ENCODE measurements around the gene ANKIB1. TPM values are rescaled to one million over a fixed set of nuclear protein-coding genes. Genes with fewer than 3 reads are reported as not detected.

ANKIB1 gene
- total RNA-seq, 2 donors from 2014 or later: 38.9 to 41.5 TPM

DNA sequence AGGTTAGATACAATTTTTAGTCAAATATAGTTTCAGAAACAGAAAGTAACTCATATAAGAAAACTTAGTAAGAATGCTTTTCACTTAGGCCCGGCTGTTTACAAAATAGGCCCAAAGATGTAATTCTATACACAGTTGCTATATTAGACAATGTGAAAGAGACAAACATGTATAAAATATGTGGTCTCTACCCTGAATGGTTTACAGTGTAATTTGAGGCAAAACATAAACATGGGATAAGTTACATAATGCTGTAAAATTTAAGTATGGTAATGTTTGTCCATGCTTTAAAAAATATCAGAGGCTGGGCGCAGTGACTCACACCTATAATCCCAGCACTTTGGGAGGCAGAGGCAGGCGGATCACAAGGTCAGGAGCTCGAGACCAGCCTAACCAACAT lies 18.8 kb upstream of the ANKIB1 start:
- no peak for DNase-seq
- H3K9ac ChIP-seq (ENCODE audit: low read depth in 2 of 2, low read length in 2 of 2): no peak overlapping the region
- H3K36me3 ChIP-seq: peaks cover 4% of the 10 kb centered on the region
- intact Hi-C loops (cut with DNase I): no loop called here
- no peaks in the 10 kb centered on the region for H3K9me3 ChIP-seq
- H3K27me3 ChIP-seq: no peaks in the 10 kb centered on the region
- TF ChIP-seq, protein P1, sequence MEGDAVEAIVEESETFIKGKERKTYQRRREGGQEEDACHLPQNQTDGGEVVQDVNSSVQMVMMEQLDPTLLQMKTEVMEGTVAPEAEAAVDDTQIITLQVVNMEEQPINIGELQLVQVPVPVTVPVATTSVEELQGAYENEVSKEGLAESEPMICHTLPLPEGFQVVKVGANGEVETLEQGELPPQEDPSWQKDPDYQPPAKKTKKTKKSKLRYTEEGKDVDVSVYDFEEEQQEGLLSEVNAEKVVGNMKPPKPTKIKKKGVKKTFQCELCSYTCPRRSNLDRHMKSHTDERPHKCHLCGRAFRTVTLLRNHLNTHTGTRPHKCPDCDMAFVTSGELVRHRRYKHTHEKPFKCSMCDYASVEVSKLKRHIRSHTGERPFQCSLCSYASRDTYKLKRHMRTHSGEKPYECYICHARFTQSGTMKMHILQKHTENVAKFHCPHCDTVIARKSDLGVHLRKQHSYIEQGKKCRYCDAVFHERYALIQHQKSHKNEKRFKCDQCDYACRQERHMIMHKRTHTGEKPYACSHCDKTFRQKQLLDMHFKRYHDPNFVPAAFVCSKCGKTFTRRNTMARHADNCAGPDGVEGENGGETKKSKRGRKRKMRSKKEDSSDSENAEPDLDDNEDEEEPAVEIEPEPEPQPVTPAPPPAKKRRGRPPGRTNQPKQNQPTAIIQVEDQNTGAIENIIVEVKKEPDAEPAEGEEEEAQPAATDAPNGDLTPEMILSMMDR (IDR thresholded peaks at IDR 0.05): no peak
- no peaks in the 10 kb centered on the region for H3K4me1 ChIP-seq
- H3K4me3 ChIP-seq: no peak overlapping the region
- no peak overlapping the region for H3K27ac ChIP-seq

DNA sequence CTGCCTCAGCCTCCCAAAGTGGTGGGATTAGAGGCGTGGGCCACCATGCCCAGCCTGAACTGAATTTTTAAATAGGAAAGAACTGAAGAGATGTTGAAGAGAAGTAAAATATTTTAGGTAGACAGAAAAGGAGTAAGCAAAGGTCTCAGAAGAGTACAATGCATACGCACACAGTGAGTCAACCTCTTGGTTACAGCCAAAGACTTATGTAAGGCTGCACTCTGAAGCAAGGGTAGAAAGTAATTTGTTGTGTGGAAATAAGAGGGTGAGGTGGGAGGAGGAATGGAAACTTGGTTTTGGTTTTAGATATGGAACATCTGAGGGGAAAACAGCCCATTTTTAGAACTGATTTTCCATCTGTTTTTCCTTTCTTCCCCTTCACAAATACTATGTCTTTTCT lies 17.7 kb upstream of the ANKIB1 start:
- intact Hi-C loops (cut with DNase I): no loop called here
- H3K36me3 ChIP-seq: no peaks in the 10 kb centered on the region
- H3K4me1 ChIP-seq: no peaks in the 10 kb centered on the region

DNA sequence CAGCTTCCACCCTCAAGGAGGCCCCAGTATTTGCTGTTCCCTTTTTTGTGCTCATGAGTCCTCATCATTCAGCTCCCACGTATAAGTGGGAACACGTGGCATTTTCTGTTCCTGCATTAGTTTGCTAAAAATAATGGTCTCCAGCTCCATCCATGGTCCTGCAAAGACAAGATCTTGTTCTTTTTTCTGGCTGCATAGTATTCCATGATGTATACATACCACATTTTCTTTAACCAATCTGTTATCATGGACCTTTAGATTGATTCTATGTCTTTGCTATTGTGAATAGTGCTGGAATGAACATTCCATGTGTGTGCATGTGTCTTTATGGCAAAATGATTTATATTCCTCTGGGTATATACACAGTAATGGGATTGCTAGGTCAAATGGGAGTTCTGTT lies 17.0 kb upstream of the ANKIB1 start:
- no peak overlapping the region for H3K9ac ChIP-seq (ENCODE audit: low read depth in 2 of 2, low read length in 2 of 2)
- no peaks in the 10 kb centered on the region for H3K27me3 ChIP-seq
- H3K27ac ChIP-seq: no peak overlapping the region
- intact Hi-C loops (cut with DNase I): no loop called here
- no peak overlapping the region for H3K4me3 ChIP-seq
- H3K9me3 ChIP-seq: no peaks in the 10 kb centered on the region
- TF ChIP-seq, protein P1 (IDR thresholded peaks at IDR 0.05): no peak
- H3K4me1 ChIP-seq: no peaks in the 10 kb centered on the region
- no peaks in the 10 kb centered on the region for H3K36me3 ChIP-seq
- DNase-seq: no peak

More for the DNA sequence above, 17.7 kb upstream of the ANKIB1 start:
- no peak overlapping the region for H3K4me3 ChIP-seq
- no peak overlapping the region for H3K9ac ChIP-seq (ENCODE audit: low read depth in 2 of 2, low read length in 2 of 2)
- DNase-seq: no peak
- no peaks in the 10 kb centered on the region for H3K27me3 ChIP-seq
- no peaks in the 10 kb centered on the region for H3K9me3 ChIP-seq
- no peak overlapping the region for H3K27ac ChIP-seq
- TF ChIP-seq, protein P1 (IDR thresholded peaks at IDR 0.05): no peak

DNA sequence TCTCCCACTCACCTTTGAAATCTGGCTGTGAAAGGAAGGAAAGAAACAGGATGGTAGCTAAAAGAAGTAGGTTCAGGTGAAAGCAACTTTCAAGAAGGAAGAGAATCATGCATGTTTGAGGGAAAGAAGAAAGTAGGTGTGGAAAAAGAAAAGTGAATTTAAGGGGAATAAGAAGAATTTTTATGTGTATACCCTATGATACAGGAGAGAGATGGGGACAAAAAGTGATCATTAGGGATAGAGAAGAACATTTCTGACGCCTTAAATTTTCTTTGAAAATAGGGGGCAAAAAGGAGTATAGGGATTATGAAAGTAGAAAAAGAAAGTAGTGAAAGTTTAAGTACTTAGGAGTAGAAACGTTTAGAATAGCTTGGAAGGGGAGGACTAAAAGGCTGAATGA lies 15.2 kb upstream of the ANKIB1 start:
- H3K27ac ChIP-seq: no peak overlapping the region
- H3K27me3 ChIP-seq: no peaks in the 10 kb centered on the region
- no peak overlapping the region for H3K4me3 ChIP-seq
- no peak for DNase-seq
- TF ChIP-seq, protein P1 (IDR thresholded peaks at IDR 0.05): no peak
- peaks cover 8% of the 10 kb centered on the region for H3K36me3 ChIP-seq
- intact Hi-C loops (cut with DNase I): loop anchor here (10.0 kb wide), 1 partner anchor 136 kb away; no protein-coding TSS in a partner anchor
- no peaks in the 10 kb centered on the region for H3K9me3 ChIP-seq
- H3K9ac ChIP-seq (ENCODE audit: low read depth in 2 of 2, low read length in 2 of 2): no peak overlapping the region
- H3K4me1 ChIP-seq: no peaks in the 10 kb centered on the region

DNA sequence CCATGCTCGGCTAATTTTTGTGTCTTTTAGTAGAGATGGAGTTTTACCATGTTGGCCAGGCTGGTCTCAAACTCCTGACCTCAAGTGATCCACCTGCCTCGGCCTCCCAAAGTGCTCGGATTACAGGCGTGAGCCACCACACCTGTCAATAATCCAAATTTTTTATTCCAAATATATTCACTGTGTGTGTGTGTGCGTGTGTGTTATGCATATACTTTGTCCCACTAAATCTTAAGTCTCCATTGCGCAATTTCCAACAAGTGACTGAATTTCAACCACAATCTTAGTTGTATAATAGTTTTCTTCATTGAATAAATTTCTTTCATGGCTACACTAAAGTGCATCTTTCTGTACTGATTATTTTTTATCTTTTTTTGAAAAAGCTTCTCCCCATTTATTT lies 2.8 kb upstream of the ANKIB1 start:
- Histone ChIP-seq H3K4me1 (peaks cover 10% of the 10 kb centered on the region), H3K4me3 (no peak overlapping the region), H3K9me3 (no peaks in the 10 kb centered on the region), H3K27me3 (no peaks in the 10 kb centered on the region), H3K27ac (no peak overlapping the region), H3K36me3 (no peaks in the 10 kb centered on the region), H3K9ac (ENCODE audit: low read depth in 2 of 2, low read length in 2 of 2) (no peak overlapping the region)
- no peak for DNase-seq
- TF ChIP-seq, protein P1 (IDR thresholded peaks at IDR 0.05): no peak
- intact Hi-C loops (cut with DNase I): loop anchor here (10.0 kb wide), 1 partner anchor 202 kb away; the partner anchor contains the start of gene GATAD1

Measured in colonic mucosa (tissue), 4 donors.